Stimulated activated CD4-positive, alpha-beta T cell treated with anti-CD3 and anti-CD28 coated beads, Interleukin-1b, Interleukin-23, amount 100 ng/mL, for 48 hours (primary cell): ENCODE data around the gene SWAP70.

ENCODE experiments used
- DNase-seq: peaks from one replicate; pipeline ENCODE4 v3.0.0-alpha.2; 2020

Gene SWAP70

GRCh38 chr11:9651899-9652748 is 11.8 kb upstream of the SWAP70 start:
- no peak for DNase-seq

- no peak for DNase-seq
Measured at GRCh38 chr11:9653871-9654270, 10.0 kb upstream of the SWAP70 start.

GRCh38 chr11:9656864-9657263 is 7.0 kb upstream of the SWAP70 start:
- no peak for DNase-seq

GRCh38 chr11:9657531-9657930 is 6.3 kb upstream of the SWAP70 start:
- DNase-seq = no peak

- no peak for DNase-seq
Measured at GRCh38 chr11:9660886-9661285, 3.0 kb upstream of the SWAP70 start.

- no peak for DNase-seq
Measured at GRCh38 chr11:9662273-9662672, 1.6 kb upstream of the SWAP70 start.

- DNase-seq = no peak
Measured at GRCh38 chr11:9664276-9665171, 647 bp downstream of the SWAP70 start.

- no peak for DNase-seq
Measured at GRCh38 chr11:9665749-9666148, 1.9 kb downstream of the SWAP70 start.

GRCh38 chr11:9669954-9670353 is 6.1 kb downstream of the SWAP70 start:
- DNase-seq = no peak

- no peak for DNase-seq
Measured at GRCh38 chr11:9672288-9672916, 8.5 kb downstream of the SWAP70 start.

GRCh38 chr11:9672918-9673317 is 9.0 kb downstream of the SWAP70 start:
- no peak for DNase-seq

- no peak for DNase-seq
Measured at GRCh38 chr11:9675691-9676090, 11.8 kb downstream of the SWAP70 start.

- no peak for DNase-seq
Measured at GRCh38 chr11:9677951-9678350, 14.1 kb downstream of the SWAP70 start.

GRCh38 chr11:9678576-9678975 is 14.7 kb downstream of the SWAP70 start:
- DNase-seq = no peak

- no peak for DNase-seq
Measured at GRCh38 chr11:9680028-9680427, 16.2 kb downstream of the SWAP70 start.

GRCh38 chr11:9681583-9682372 is 17.9 kb downstream of the SWAP70 start:
- no peak for DNase-seq

- DNase-seq = no peak
Measured at GRCh38 chr11:9687711-9688477, 24.0 kb downstream of the SWAP70 start.

- peak; percentile 22 for DNase-seq
Measured at GRCh38 chr11:9688716-9689511, 25.0 kb downstream of the SWAP70 start.

GRCh38 chr11:9689721-9690120 is 25.8 kb downstream of the SWAP70 start:
- no peak for DNase-seq

GRCh38 chr11:9691865-9692264 is 28.0 kb downstream of the SWAP70 start:
- DNase-seq = no peak

GRCh38 chr11:9692691-9693090 is 28.8 kb downstream of the SWAP70 start:
- DNase-seq = no peak
